Activated CD4-positive, alpha-beta T cell treated with anti-CD3 and anti-CD28 coated beads, Interleukin-2, amount 10 ng/mL, durations not matched to agents 7 days and 5 days (primary cell): ENCODE results near the gene MYH13. TPM values are rescaled to one million over a fixed set of nuclear protein-coding genes. Genes with fewer than 3 reads are reported as not detected.

Experiments
- CTCF ChIA-PET: fragments of 350-600 bp; sonication (Branson Sonifier 250); formaldehyde crosslinking; loops from one replicate; lab custom pipeline; 2021; ENCODE audit warnings: antibody characterized with exemption; lab: Charles Lee
- POLR2A ChIA-PET: fragments of 350-600 bp; sonication (Branson Sonifier 250); formaldehyde crosslinking; loops from one replicate; lab custom pipeline; 2021; ENCODE audit warnings: antibody characterized with exemption; lab: Charles Lee
- DNase-seq: peaks from one replicate; pipeline ENCODE4 v3.0.0-alpha.2; 2020
- H3K27ac Mint-ChIP-seq: one replicate; pipeline ENCODE4 v1.8.0; 2021; ENCODE audit warnings: mild to moderate bottlenecking, moderate library complexity, mixed read lengths
- H3K27me3 Mint-ChIP-seq: one replicate; pipeline ENCODE4 v1.8.0; 2021; ENCODE audit warnings: mixed read lengths
- H3K36me3 Mint-ChIP-seq: one replicate; pipeline ENCODE4 v1.8.0; 2021; ENCODE audit warnings: low read depth, mixed read lengths
- H3K4me1 Mint-ChIP-seq: one replicate; pipeline ENCODE4 v1.8.0; 2021; ENCODE audit warnings: mixed read lengths
- H3K4me3 Mint-ChIP-seq: one replicate; pipeline ENCODE4 v1.8.0; 2021; ENCODE audit warnings: mild to moderate bottlenecking, moderate library complexity, mixed read lengths
- H3K9me3 Mint-ChIP-seq: one replicate; pipeline ENCODE4 v1.8.0; 2021; ENCODE audit warnings: mixed read lengths
- total RNA-seq, 2 experiments: library from RNA; stranded (reverse); gene quantifications; one replicate each; pipeline ENCODE4 v1.2.3, GENCODE V29; 2021

Gene MYH13
- total RNA-seq, 2 experiments from 2014 or later = not detected

DNA sequence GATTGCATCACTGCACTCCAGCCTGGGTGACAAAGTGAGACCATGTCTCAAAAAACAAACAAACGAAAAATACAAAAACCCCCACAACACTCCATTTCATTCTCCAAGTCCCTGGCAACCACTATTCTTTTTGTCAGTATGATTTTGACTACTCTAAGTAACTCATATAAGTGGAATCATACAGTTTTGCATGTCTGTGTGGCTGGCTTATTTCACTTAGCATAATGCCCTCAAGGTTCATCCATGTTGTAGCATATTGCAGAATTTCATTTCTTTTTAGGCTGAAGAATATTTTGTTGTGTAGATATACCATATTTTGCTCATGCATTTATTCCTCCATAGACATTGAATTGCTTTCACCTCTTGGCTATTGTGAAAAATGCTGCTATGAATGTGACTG lies 92.7 kb downstream of the MYH13 start:
- H3K9me3 Mint-ChIP-seq = no peaks in the 10 kb centered on the region
- no peak for DNase-seq
- CTCF ChIA-PET = interaction anchor here (0.6 kb wide), 1 partner anchor 352 kb away, joined by 4 read pairs; no protein-coding TSS in a partner anchor
- H3K27ac Mint-ChIP-seq = no peak overlapping the region
- no peaks in the 10 kb centered on the region for H3K36me3 Mint-ChIP-seq
- peaks cover 6% of the 10 kb centered on the region for H3K27me3 Mint-ChIP-seq
- no peaks in the 10 kb centered on the region for H3K4me1 Mint-ChIP-seq
- POLR2A ChIA-PET = no interaction called here
- no peak overlapping the region for H3K4me3 Mint-ChIP-seq

- Mint-ChIP-seq H3K36me3 (no peaks in the 10 kb centered on the region), H3K9me3 (no peaks in the 10 kb centered on the region), H3K4me3 (no peak overlapping the region), H3K4me1 (peaks cover 2% of the 10 kb centered on the region), H3K27ac (no peak overlapping the region), H3K27me3 (peaks cover 10% of the 10 kb centered on the region)
- ChIA-PET CTCF (no interaction called here), POLR2A (no interaction called here)
- DNase-seq = no peak
These were observed 94.6 kb downstream of the MYH13 start for GRCh38 chr17:10278218-10278617.

DNA sequence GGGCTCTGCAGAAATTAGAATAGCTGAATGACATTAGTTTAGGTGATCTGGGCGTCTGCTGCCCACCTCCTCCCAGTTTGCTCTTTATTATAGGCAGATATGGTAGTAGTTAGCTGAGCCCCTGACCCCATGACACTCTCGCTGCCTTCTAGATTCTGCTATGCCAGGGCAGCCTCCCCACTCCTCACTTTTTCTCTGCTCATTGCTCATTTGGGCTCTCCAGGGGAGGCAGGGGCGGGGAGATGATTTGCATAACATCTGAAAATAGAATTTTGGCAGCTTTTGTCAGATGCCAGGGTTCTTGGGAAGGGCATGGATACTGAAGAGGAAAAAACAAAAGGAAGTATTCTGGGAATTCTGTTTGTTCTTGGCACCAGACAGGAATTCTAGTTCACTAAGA lies 96.4 kb downstream of the MYH13 start:
- ChIA-PET CTCF (interaction anchor here (0.6 kb wide), 1 partner anchor 272 kb away, joined by 3 read pairs; no protein-coding TSS in a partner anchor), POLR2A (no interaction called here)
- Mint-ChIP-seq H3K27me3 (peaks cover 4% of the 10 kb centered on the region), H3K36me3 (no peaks in the 10 kb centered on the region), H3K27ac (no peak overlapping the region), H3K4me1 (peaks cover 2% of the 10 kb centered on the region), H3K4me3 (no peak overlapping the region), H3K9me3 (no peaks in the 10 kb centered on the region)
- no peak for DNase-seq

GRCh38 chr17:10275418-10275817 lies 97.4 kb downstream of the MYH13 start:
- H3K4me3 Mint-ChIP-seq = no peak overlapping the region
- POLR2A ChIA-PET = no interaction called here

DNA sequence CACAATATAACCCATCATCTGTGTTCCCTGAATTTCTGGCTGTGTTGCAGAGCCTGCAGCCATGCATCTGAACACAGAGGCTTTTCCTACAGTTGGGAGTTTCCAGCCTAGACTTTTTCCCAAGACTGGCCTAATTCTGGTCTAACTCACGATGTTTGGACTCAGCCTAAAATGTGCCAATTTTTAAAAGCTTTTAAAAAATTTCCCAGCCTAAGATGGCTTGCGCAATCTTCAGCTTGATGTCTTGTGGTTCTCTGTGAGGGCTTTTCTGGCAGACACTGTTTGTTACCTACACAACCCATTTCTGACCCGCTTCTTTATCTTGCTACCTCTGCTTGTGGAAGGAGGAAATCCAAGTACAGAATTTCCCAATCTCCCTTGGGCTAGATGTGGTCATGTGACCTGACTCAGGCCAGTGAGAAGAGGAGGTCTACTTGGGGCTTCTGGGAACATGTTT lies 101.7 kb downstream of the MYH13 start:
- ChIA-PET CTCF (interaction anchor here (0.7 to 0.8 kb wide), 2 partner anchors 12 to 1367 kb away, joined by 3 to 4 read pairs; no protein-coding TSS in a partner anchor), POLR2A (no interaction called here)
- peaks cover 4% of the 10 kb centered on the region for H3K27me3 Mint-ChIP-seq
- no peaks in the 10 kb centered on the region for H3K36me3 Mint-ChIP-seq
- no peak overlapping the region for H3K27ac Mint-ChIP-seq
- no peak for DNase-seq
- H3K4me1 Mint-ChIP-seq = peaks cover 2% of the 10 kb centered on the region
- H3K9me3 Mint-ChIP-seq = no peaks in the 10 kb centered on the region
- H3K4me3 Mint-ChIP-seq = no peak overlapping the region

More at GRCh38 chr17:10275418-10275817, 97.4 kb downstream of the MYH13 start:
- Mint-ChIP-seq H3K9me3 (no peaks in the 10 kb centered on the region), H3K27ac (no peak overlapping the region), H3K27me3 (peaks cover 4% of the 10 kb centered on the region), H3K4me1 (peaks cover 2% of the 10 kb centered on the region), H3K36me3 (no peaks in the 10 kb centered on the region)
- CTCF ChIA-PET = no interaction called here
- no peak for DNase-seq

GRCh38 chr17:10270258-10270657 lies 102.5 kb downstream of the MYH13 start:
- H3K36me3 Mint-ChIP-seq = no peaks in the 10 kb centered on the region
- ChIA-PET CTCF (no interaction called here), POLR2A (no interaction called here)
- H3K4me1 Mint-ChIP-seq = peaks cover 2% of the 10 kb centered on the region
- peaks cover 4% of the 10 kb centered on the region for H3K27me3 Mint-ChIP-seq
- no peaks in the 10 kb centered on the region for H3K9me3 Mint-ChIP-seq
- no peak for DNase-seq
- H3K27ac Mint-ChIP-seq = no peak overlapping the region
- H3K4me3 Mint-ChIP-seq = no peak overlapping the region

- no peak overlapping the region for H3K27ac Mint-ChIP-seq
- H3K36me3 Mint-ChIP-seq = no peaks in the 10 kb centered on the region
- ChIA-PET CTCF (no interaction called here), POLR2A (no interaction called here)
- H3K27me3 Mint-ChIP-seq = no peaks in the 10 kb centered on the region
- H3K4me1 Mint-ChIP-seq = no peaks in the 10 kb centered on the region
- H3K9me3 Mint-ChIP-seq = no peaks in the 10 kb centered on the region
- no peak overlapping the region for H3K4me3 Mint-ChIP-seq
- no peak for DNase-seq
These were observed 104.8 kb downstream of the MYH13 start for GRCh38 chr17:10268005-10268404.

DNA sequence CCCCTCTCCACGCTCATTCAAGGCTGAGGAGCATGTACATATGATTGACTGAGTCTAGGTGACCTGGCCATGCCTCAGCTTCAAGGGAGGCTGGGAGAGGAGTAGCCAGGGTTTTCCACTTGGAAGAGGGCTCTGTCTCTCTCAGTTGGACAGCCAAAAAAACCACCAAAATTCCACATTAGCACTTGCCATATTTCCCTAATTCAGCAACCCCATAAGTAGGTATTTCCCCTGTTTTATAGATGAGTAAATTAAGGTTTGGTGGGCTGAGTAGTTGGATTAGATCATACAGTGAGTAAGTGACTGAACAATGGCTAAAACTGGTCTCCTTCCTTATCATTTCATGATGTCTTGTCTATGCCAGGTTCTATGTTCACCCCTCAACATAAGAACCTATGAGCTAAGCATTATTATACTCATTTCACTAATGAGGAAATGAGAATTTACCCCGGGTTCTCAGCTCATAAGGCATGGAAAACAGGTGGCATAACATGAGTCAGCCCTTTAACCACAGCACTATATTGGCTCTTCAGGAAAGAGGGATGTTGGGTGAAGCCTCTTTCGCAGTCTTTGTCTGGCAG lies 106.4 kb downstream of the MYH13 start:
- POLR2A ChIA-PET = no interaction called here
- DNase-seq = no peak
- CTCF ChIA-PET = no interaction called here
- Mint-ChIP-seq H3K4me1 (no peaks in the 10 kb centered on the region), H3K27ac (no peak overlapping the region), H3K36me3 (no peaks in the 10 kb centered on the region), H3K9me3 (no peaks in the 10 kb centered on the region), H3K27me3 (no peaks in the 10 kb centered on the region), H3K4me3 (no peak overlapping the region)

DNA sequence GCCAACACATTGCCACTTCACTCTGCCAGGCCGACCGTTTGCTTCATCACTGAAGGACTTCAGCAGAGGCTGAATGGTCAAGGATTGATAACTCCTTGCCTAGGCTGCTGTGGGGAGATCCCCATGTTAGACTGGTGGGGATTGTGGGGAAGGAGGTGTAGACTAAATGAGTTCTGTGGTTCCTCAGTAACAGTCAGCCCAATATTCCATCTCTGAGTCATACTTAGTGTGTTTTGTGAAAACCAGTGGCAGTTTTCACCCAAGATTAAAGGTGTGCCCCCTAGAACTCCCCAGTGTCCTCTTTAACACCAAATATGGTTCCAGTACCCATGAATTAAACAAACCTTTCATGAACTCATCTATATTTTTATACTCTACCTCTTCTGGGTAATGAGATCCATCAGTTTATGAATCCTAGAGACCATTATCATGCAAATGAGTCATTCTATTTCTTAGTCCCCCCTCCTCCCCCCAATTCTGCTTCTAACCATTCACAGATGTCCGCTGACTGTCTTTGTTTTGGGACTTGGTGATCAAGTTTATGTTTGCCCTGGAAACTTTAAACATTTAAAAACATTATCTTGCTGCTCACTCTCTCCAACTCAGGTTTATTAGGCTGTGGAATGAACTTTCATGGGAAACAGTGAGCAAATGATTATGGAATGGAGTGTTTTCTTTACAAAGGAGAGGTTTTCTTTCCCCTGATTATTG lies 107.6 kb downstream of the MYH13 start:
- Mint-ChIP-seq H3K36me3 (no peaks in the 10 kb centered on the region), H3K27me3 (no peaks in the 10 kb centered on the region), H3K4me1 (no peaks in the 10 kb centered on the region), H3K4me3 (no peak overlapping the region), H3K27ac (no peak overlapping the region), H3K9me3 (no peaks in the 10 kb centered on the region)
- ChIA-PET POLR2A (no interaction called here), CTCF (no interaction called here)
- no peak for DNase-seq

GRCh38 chr17:10264051-10264450 lies 108.8 kb downstream of the MYH13 start:
- H3K36me3 Mint-ChIP-seq = no peaks in the 10 kb centered on the region
- POLR2A ChIA-PET = no interaction called here

DNA sequence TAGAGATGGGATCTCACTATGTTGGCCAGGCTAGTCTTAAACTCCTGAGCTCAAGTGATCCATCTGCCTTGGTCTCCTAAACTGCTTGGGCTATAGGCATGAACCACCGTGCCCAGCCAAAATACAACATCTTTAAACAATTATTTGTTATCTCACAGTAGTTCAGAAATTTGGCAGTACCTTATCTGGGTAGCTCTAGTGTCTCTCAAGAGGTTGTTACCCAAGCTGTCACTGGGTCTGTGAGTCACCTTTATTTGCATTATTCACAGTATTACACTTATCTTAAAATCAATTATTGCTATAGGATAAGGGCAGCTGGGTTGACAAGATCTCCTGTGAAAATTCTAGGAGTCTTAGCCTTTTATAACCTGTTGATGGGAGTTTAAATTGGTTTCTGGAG lies 110.4 kb downstream of the MYH13 start:
- Mint-ChIP-seq H3K27me3 (no peaks in the 10 kb centered on the region), H3K4me1 (no peaks in the 10 kb centered on the region), H3K27ac (no peak overlapping the region), H3K36me3 (no peaks in the 10 kb centered on the region), H3K4me3 (no peak overlapping the region), H3K9me3 (no peaks in the 10 kb centered on the region)
- CTCF ChIA-PET = no interaction called here
- POLR2A ChIA-PET = no interaction called here
- DNase-seq = no peak

More at GRCh38 chr17:10264051-10264450, 108.8 kb downstream of the MYH13 start:
- no peaks in the 10 kb centered on the region for H3K4me1 Mint-ChIP-seq
- no peak overlapping the region for H3K27ac Mint-ChIP-seq
- H3K4me3 Mint-ChIP-seq = no peak overlapping the region
- CTCF ChIA-PET = no interaction called here
- H3K27me3 Mint-ChIP-seq = no peaks in the 10 kb centered on the region
- no peaks in the 10 kb centered on the region for H3K9me3 Mint-ChIP-seq
- no peak for DNase-seq

DNA sequence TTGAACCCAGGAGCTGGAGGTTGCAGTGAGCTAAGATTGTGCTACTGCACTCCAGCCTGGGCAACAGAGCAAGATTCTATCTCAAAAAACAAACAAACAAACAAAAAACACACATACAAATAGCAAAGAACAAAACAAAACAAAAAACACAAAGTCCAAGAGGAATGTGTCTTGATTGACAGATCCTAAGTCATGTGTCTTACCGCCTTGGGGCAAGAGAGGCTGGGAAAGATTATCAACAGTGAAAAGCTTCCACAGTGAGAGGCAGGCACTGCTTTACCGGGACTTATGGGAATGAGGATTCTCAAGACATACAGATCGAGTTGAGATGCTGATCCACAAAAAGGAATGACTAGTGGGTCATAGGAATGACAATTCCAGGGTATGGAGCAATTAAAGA lies 111.7 kb downstream of the MYH13 start:
- Mint-ChIP-seq H3K27me3 (no peaks in the 10 kb centered on the region), H3K4me3 (no peak overlapping the region), H3K4me1 (no peaks in the 10 kb centered on the region), H3K27ac (no peak overlapping the region), H3K9me3 (no peaks in the 10 kb centered on the region), H3K36me3 (no peaks in the 10 kb centered on the region)
- DNase-seq = no peak
- ChIA-PET CTCF (interaction anchor here (0.7 kb wide), 1 partner anchor 73 kb away, joined by 3 read pairs; no protein-coding TSS in a partner anchor), POLR2A (no interaction called here)

DNA sequence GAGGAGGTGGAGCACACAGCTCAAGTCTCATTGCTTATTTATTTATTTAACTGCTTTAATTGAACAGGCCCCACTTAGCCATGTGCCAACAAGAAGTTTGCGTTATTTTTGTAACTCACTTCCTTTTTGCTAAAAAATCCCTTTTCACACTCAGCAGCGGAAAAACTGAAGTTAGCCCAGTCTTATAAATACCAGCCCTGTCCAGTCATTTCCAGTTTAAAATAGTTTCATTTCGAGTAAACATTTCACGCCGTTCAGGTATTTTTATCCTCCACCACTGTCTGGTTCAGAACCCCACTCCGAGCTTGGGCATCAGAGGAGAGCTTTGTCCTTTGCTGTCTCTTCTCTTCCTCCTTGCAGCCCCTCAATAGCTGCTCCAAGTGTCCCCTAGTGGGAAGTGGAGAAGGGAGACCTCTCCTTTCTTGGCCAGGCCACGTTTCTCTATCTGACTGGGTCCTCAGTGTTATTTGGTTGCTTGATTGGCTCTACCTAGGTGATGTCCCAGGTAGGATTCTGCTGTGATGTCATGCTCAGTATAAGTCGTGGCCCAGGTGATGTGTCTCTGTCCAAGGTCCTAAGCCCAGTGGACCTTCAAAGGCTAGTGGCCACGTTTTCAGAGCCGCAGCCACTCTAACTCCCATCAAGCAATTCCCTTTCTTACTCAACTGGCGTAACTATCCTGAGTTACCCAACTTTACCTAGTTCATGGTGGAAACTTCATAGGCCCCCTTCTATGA lies 121.4 kb downstream of the MYH13 start:
- Mint-ChIP-seq H3K27me3 (no peaks in the 10 kb centered on the region), H3K4me3 (no peak overlapping the region), H3K36me3 (no peaks in the 10 kb centered on the region), H3K9me3 (no peaks in the 10 kb centered on the region), H3K4me1 (no peaks in the 10 kb centered on the region), H3K27ac (no peak overlapping the region)
- ChIA-PET CTCF (no interaction called here), POLR2A (no interaction called here)
- DNase-seq = no peak
